OCI-LY1 (cell line): ENCODE results near the gene ANP32A.

Source experiments
- H2AFZ ChIP-seq: fragments of 200-600 bp; sonication (generic), shearing (Covaris generic); 2 replicates; pipeline ENCODE4 v1.6.0; 2014; ENCODE audit warnings: antibody characterized with exemption, mild to moderate bottlenecking, low read length
- H3F3A ChIP-seq: fragments of 200-600 bp; sonication (generic), shearing (Covaris generic); 2 replicates; pipeline ENCODE4 v1.6.0; 2014; ENCODE audit warnings: mild to moderate bottlenecking, antibody characterized with exemption, low read length, moderate library complexity; ENCODE audit not compliant: insufficient read depth
- H3K27ac ChIP-seq: fragments of 200-600 bp; sonication (generic); 2 replicates; pipeline ENCODE4 v1.5.1; 2014; ENCODE audit warnings: low read length, mixed run types, mild to moderate bottlenecking, low read depth; ENCODE audit not compliant: poor library complexity, severe bottlenecking
- H3K27me3 ChIP-seq: fragments of 200-600 bp; sonication (generic); 2 replicates; pipeline ENCODE4 v1.6.0; 2014; ENCODE audit warnings: antibody characterized with exemption, mild to moderate bottlenecking, low read length, moderate library complexity; ENCODE audit not compliant: insufficient read depth
- H3K36me3 ChIP-seq: fragments of 200-600 bp; sonication (generic); 2 replicates; pipeline ENCODE4 v1.6.1; 2014; ENCODE audit warnings: mild to moderate bottlenecking, antibody characterized with exemption, low read length, moderate library complexity, mixed read lengths; ENCODE audit not compliant: insufficient read depth
- H3K4me1 ChIP-seq: fragments of 200-600 bp; sonication (generic); 2 replicates; pipeline ENCODE4 v1.5.1; 2014; ENCODE audit warnings: mild to moderate bottlenecking, low read length, moderate library complexity; ENCODE audit not compliant: insufficient read depth, severe bottlenecking
- H3K4me2 ChIP-seq: fragments of 200-600 bp; sonication (generic), shearing (Covaris generic); 2 replicates; pipeline ENCODE4 v1.6.1; 2014; ENCODE audit warnings: low read length
- H3K4me3 ChIP-seq: fragments of 200-600 bp; sonication (generic); 2 replicates; pipeline ENCODE4 v1.5.1; 2014; ENCODE audit warnings: low read length, low read depth, mild to moderate bottlenecking, mixed read lengths; ENCODE audit not compliant: poor library complexity, severe bottlenecking
- H3K79me2 ChIP-seq: fragments of 200-600 bp; shearing (Covaris generic); 2 replicates; pipeline ENCODE4 v1.6.1; 2016; ENCODE audit warnings: mixed run types, low read length, mixed read lengths; ENCODE audit not compliant: insufficient read depth
- H3K9ac ChIP-seq: fragments of 200-600 bp; sonication (generic), shearing (Covaris generic); 2 replicates; pipeline ENCODE4 v1.6.1; 2014; ENCODE audit warnings: mild to moderate bottlenecking, low read length, mixed read lengths
- H3K9me2 ChIP-seq: fragments of 200-600 bp; sonication (generic), shearing (Covaris generic); 2 replicates; pipeline ENCODE4 v1.6.1; 2014; ENCODE audit warnings: low read depth, mild to moderate bottlenecking, low read length, mixed read lengths
- H3K9me3 ChIP-seq: fragments of 200-600 bp; shearing (Covaris generic); 2 replicates; pipeline ENCODE4 v1.6.1; 2014; ENCODE audit warnings: low read length, mixed read lengths
- H4K20me1 ChIP-seq: fragments of 200-600 bp; sonication (generic), shearing (Covaris generic); 2 replicates; pipeline ENCODE4 v1.6.0; 2016; ENCODE audit warnings: mild to moderate bottlenecking, low read length; ENCODE audit not compliant: insufficient read depth
- CTCF ChIP-seq: fragments of 200-600 bp; sonication (generic), shearing (Covaris generic); IDR thresholded peaks from 2 replicates; pipeline ENCODE4 v1.5.1; 2017; ENCODE audit warnings: mild to moderate bottlenecking, antibody characterized with exemption, low read length, moderate library complexity, mixed read lengths
- EZH2 ChIP-seq: fragments of 200-600 bp; sonication (generic), shearing (Covaris generic); IDR thresholded peaks from 2 replicates; pipeline ENCODE4 v1.8.0; 2017; ENCODE audit warnings: borderline replicate concordance, mixed run types, mild to moderate bottlenecking, antibody characterized with exemption, low read length, moderate library complexity, mixed read lengths

Gene ANP32A

DNA sequence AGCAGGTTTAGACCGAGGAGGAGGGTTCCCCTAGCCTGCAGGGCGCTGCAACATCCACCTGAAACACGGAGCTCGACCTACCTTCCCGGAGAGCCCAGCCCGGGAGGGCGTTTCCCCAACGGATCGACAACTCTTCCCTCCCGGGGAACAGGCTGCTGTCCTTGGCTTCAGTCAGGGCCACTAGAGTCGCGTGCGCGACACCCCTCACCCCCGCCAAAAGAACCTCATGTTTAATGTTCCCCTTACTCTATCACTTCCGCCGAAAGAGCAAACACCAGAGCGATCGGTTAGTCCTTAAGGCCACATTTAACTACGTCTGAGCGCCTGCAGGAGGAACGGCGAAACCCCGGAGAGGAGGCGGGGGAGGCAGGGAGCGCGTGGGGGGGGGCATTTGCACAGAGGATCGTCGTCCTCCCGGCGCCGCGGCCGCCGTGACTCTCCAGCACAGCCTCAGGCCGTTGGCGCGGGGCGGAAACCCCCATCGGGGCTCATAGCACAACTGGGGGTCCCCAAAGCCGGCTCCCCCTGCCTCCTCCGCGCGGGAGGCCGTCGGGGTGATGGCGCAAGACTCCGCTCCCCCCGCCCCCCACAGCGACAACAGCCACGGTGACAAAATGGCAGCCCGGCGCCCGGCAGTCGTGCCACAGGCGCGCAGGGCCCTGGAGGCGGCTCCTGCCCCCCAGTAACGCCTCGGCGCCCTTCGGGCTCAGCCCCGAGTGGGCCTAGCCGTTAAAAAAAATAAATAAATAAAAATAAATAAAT lies 3.2 kb downstream of the ANP32A start:
- Histone ChIP-seq H3F3A (no peaks in the 10 kb centered on the region), H3K4me1 (peaks cover 48% of the 10 kb centered on the region), H3K4me2 (peak overlapping the region; percentile 74), H3K36me3 (peaks cover 39% of the 10 kb centered on the region; the same call in 1 of the 2 replicates), H2AFZ (no peak overlapping the region), H3K27me3 (no peaks in the 10 kb centered on the region), H3K9ac (peak overlapping the region; percentile 92), H3K79me2 (peaks cover 77% of the 10 kb centered on the region), H3K9me3 (no peaks in the 10 kb centered on the region), H3K9me2 (no peaks in the 10 kb centered on the region), H4K20me1 (no peaks in the 10 kb centered on the region), H3K4me3 (peak overlapping the region; percentile 77), H3K27ac (peak overlapping the region; percentile 83)
- TF ChIP-seq EZH2 (no peak), CTCF (no peak)

- TF ChIP-seq EZH2 (no peak), CTCF (no peak)
- Histone ChIP-seq H3K9ac (peak overlapping the region; percentile 92), H4K20me1 (no peaks in the 10 kb centered on the region), H3K36me3 (peaks cover 46% of the 10 kb centered on the region; the same call in 1 of the 2 replicates), H3K9me3 (no peaks in the 10 kb centered on the region), H3K79me2 (peaks cover 83% of the 10 kb centered on the region), H3K4me2 (peak overlapping the region; percentile 74), H2AFZ (no peak overlapping the region), H3K4me1 (peaks cover 42% of the 10 kb centered on the region), H3F3A (no peaks in the 10 kb centered on the region), H3K4me3 (peak overlapping the region; percentile 77), H3K9me2 (no peaks in the 10 kb centered on the region), H3K27ac (peak overlapping the region; percentile 83), H3K27me3 (no peaks in the 10 kb centered on the region)
These were observed 3.8 kb downstream of the ANP32A start for GRCh38 chr15:68816795-68817303.

DNA sequence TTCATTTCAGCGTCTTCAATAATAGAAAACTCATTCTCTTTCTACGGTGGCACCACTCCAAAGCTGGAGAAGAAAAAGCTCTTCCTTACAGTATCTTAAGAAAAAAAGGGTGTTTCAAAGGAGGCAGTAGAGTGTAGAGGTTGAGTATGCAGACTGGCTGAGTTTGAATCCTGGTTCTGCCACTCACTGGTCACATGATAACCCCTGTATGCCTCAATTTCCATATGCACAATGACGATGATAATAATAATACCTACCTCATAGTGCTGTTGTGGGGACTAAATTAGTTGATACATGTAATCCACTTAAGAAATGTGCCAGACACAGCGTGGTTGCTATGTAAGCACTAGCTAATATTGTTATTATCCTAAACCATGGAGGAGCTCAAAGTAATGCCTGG lies 4.5 kb downstream of the ANP32A start:
- peaks cover 38% of the 10 kb centered on the region for H3K4me1 ChIP-seq
- H3K9ac ChIP-seq = peak overlapping the region; percentile 92; the same call in 1 of the 2 replicates
- H3K9me2 ChIP-seq = no peaks in the 10 kb centered on the region
- H3K79me2 ChIP-seq = peaks cover 90% of the 10 kb centered on the region
- peaks cover 48% of the 10 kb centered on the region; the same call in 1 of the 2 replicates for H3K36me3 ChIP-seq
- H3K27ac ChIP-seq = peak overlapping the region; percentile 83
- no peaks in the 10 kb centered on the region for H4K20me1 ChIP-seq
- no peak overlapping the region for H2AFZ ChIP-seq
- H3K27me3 ChIP-seq = no peaks in the 10 kb centered on the region
- H3K4me2 ChIP-seq = peak overlapping the region; percentile 74
- no peaks in the 10 kb centered on the region for H3F3A ChIP-seq
- H3K4me3 ChIP-seq = peak overlapping the region; percentile 77
- H3K9me3 ChIP-seq = no peaks in the 10 kb centered on the region
- TF ChIP-seq EZH2 = no peak
